Tibial nerve (tissue), 4 donors: ENCODE data around the gene RPAP2.

ENCODE experiments used
- EP300 ChIP-seq, 2 donors: sonication (generic); formaldehyde crosslinking; IDR thresholded peaks; one replicate each; pipeline ENCODE4 v1.6.1; 2017; ENCODE audit warnings: antibody characterized with exemption in 2 of 2, mild to moderate bottlenecking in 1 of 2
- POLR2A ChIP-seq, 2 donors: fragments of 450-650 bp; IDR thresholded peaks; one replicate each; pipeline ENCODE4 v1.6.1; 2017; ENCODE audit warnings: antibody characterized with exemption in 2 of 2, mild to moderate bottlenecking in 2 of 2, moderate library complexity in 2 of 2
- TF ChIP-seq, protein P1 (sequence below), 5 experiments: fragments of 200-600 bp in 3 of 5; fragments of 450-650 bp in 2 of 5; sonication (generic) in 3 of 5; IDR thresholded peaks; one replicate each; pipeline ENCODE4 v1.5.1; 2016 to 2019; ENCODE audit warnings: antibody characterized with exemption in 5 of 5, mild to moderate bottlenecking in 3 of 5, moderate library complexity in 2 of 5

DNA sequence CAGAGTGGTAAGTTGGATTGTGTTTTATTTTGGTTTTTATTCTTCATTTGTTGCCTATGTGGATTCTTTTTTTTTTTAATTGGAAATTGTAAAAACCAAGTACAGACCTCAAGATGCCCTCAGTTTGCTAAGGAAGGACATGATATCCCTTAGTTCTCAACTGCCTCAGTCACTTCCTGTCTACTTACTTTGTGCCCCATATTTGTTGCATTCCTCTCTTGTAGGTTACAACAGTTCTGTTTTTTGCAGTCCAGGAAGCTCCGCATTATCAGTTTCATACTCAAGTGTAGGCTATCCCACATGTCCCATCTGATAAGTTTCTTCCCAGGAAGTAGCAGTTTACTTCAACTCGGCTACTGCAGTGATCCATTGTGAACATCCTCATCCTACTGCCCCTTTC is 82.0 kb downstream of the RPAP2 start:
- TF ChIP-seq, protein P1, sequence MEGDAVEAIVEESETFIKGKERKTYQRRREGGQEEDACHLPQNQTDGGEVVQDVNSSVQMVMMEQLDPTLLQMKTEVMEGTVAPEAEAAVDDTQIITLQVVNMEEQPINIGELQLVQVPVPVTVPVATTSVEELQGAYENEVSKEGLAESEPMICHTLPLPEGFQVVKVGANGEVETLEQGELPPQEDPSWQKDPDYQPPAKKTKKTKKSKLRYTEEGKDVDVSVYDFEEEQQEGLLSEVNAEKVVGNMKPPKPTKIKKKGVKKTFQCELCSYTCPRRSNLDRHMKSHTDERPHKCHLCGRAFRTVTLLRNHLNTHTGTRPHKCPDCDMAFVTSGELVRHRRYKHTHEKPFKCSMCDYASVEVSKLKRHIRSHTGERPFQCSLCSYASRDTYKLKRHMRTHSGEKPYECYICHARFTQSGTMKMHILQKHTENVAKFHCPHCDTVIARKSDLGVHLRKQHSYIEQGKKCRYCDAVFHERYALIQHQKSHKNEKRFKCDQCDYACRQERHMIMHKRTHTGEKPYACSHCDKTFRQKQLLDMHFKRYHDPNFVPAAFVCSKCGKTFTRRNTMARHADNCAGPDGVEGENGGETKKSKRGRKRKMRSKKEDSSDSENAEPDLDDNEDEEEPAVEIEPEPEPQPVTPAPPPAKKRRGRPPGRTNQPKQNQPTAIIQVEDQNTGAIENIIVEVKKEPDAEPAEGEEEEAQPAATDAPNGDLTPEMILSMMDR (IDR thresholded peaks at IDR 0.05): no peak
- TF ChIP-seq EP300 (IDR thresholded peaks at IDR 0.05) (no peak), POLR2A (IDR thresholded peaks at IDR 0.05) (no peak)
